HG02973 (cell line): ENCODE data around the gene RALGAPA2.

Experiments
- ATAC-seq: cut with Tn5 transposase; IDR thresholded peaks from one replicate; pipeline ENCODE4 v1.9.1; 2021; ENCODE audit warnings: moderate library complexity; ENCODE audit not compliant: unreplicated experiment

RALGAPA2 gene

DNA sequence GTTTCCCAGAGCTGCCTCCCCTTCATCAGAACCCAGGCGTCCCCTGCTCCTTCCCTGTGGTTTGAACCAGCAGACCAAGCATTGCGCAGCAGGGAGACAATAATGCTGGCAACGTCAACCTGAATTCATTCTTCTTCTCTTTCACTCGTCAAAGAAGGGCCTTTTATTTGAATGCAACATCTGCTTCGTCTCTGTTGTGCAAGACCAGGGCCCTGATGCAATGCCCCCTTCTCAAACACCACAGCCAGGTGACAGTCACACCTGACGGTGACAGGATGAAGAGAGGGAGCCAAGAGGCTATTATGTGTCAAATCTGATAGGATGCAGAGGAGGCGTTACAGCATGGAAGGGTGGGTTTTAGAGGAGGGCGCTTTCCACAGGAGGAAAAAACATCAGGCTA lies 336.6 kb downstream of the RALGAPA2 start:
- ATAC-seq: no peak

DNA sequence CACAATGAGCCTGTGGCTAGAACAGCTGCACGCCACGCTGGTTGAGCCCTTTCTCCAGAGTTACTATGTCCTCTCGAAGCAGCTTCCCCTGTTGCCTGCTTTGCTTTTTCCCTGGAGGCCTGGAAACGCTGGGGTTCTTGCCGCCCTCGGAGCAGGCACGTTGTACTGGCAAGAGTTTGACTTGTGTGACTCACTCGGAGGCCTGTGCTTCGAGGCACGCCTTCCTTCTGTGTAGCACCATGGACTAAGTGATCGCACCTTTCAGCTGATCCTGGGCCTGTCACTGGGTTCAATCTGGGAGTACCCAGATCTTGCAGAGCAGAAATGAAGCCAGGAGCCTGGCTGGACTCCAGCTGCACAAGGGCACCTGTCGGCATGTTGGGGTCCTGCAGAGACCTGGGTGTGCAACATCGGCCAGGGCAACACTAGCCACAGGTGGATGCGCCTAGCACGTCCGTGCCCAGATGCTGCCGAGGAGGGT lies 339.3 kb downstream of the RALGAPA2 start:
- no peak for ATAC-seq

DNA sequence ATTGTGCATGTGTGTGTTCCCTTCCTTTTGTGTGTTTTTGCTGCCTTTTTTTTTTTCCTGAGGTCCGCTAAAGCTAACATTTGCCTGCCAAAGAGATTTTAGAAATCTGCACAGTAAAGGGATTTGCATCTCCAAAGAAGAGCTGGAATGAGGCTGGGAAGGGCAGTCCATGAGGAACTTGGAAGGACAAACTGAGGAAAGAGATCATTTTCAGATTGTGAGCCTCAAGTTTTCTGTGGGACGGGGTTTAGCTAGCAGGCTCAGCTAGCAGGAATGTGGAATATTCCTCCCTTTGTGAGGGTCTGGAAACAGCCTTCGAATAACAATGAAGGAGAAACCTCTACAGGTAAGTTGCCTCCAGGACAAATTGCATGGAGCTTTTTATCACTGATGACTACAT lies 340.8 kb downstream of the RALGAPA2 start:
- no peak for ATAC-seq

DNA sequence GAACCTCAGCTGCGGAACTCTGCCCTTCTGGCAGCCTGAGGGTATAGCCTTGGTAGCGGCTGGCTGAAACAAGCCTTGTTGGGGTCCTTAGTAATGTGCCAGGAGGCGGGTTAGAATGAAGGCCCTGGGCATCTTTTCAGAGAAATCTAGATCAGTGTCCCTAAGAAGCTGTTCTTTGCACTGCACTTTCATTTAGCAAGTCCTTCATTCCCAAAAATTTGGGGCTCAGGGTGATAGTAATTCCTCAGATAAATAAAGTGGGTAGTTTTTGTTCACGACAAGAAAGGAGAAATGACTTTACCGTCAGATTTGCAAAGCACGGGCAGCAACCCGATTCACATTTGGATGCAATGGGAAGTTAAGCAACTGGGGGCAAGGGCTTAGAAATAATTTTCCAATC lies 341.4 kb downstream of the RALGAPA2 start:
- ATAC-seq: no peak

DNA sequence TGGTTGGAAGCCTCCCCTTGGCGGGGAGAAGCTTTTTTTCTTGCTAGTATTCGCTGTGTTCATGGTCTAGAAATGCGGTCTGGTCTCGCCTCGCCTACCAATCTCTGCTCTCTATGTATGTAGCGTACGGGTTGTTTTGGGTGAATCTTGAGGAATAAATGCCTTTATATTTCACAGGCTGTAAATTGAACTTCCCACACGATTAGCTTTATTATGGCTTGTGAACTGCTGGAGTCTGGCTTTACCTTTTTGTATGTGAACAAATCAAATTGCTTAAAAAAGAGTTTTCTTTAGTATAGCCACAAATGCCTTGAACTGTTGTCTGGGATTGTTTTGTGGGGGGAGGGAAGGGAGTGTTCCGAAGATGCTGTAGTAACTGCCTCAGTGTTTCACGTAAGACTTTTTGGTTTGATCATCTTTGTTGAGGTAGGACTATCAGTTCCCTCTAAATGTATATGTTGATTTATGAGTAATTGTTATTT lies 342.3 kb downstream of the RALGAPA2 start:
- no peak for ATAC-seq

GRCh38 chr20:20369250-20370093 lies 343.0 kb downstream of the RALGAPA2 start:
- ATAC-seq: no peak

- no peak for ATAC-seq
Measured at GRCh38 chr20:20368418-20369249, 343.8 kb downstream of the RALGAPA2 start.

DNA sequence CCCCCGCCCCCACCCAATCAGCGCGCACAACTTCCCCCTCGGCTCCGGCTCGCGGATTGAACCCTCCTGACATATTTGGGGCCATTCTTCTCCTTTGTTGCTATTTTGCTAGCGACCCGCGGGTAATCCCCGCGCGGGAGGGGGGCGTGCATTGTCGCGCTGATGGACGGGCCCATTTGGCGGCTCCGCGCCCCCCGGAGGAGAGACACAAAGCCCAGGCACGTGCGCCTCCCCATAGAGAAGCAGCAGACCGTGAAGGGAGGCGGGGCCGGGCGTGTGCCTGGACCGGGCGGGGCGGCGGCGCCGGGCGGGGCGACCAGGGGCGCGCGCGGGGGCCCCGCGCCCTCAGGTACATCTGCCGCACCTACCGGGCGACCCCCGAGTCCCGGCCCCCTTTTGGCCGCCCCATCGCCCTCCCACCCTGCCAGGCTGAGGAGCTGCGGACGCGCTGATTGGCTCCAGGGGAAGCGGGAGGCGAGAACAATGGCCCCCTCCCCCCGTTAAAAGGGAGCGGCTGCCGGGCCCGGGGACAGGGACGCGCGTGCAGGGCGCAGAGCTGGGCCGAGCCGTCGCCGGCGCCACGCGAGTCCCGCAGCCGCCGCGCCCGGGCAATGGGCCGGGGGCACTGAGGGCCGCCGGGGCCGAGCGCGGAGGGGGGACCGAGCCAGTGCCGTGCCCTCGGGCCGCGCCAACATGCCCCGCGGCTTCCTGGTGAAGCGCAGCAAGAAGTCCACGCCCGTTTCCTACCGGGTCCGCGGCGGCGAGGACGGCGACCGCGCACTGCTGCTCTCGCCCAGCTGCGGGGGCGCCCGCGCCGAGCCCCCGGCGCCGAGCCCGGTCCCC lies 344.6 kb downstream of the RALGAPA2 start, which contains the start of gene INSM1:
Gene INSM1, plus strand, starts transcription at position 530 of the 843 bp plus-strand sequence. Its CDS starts 164 bp downstream, at position 694.
- no peak for ATAC-seq

GRCh38 chr20:20366876-20367574 lies 345.4 kb downstream of the RALGAPA2 start:
- no peak for ATAC-seq

GRCh38 chr20:20366551-20366875 lies 345.9 kb downstream of the RALGAPA2 start:
- no peak for ATAC-seq

GRCh38 chr20:20365480-20366161 lies 346.8 kb downstream of the RALGAPA2 start:
- ATAC-seq: no peak

GRCh38 chr20:20364593-20365479 lies 347.6 kb downstream of the RALGAPA2 start:
- no peak for ATAC-seq

- no peak for ATAC-seq
Measured at GRCh38 chr20:20363799-20364592, 348.4 kb downstream of the RALGAPA2 start.

- ATAC-seq: no peak
Measured at GRCh38 chr20:20363434-20363798, 349.0 kb downstream of the RALGAPA2 start.

- ATAC-seq: no peak
Measured at GRCh38 chr20:20362774-20363433, 349.5 kb downstream of the RALGAPA2 start.

DNA sequence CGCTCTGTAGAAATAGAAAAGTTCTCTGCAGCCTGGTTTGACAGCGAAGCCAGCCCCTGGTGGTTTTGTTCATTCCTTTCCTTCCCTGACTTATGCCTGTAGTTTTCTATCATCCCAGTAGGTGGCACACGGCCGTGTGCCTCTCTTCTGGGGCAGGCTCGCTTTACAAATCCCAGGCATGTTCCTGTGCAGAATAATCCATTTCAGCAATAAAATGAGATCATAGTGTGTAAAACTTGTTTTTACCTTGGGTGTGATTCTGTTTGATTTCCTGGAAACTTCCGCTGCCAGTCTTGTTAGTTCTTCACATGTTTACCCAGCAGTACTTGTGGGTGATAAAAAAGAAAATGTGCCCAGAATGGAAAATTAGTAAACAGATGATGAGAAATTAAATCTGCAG lies 352.0 kb downstream of the RALGAPA2 start:
- no peak for ATAC-seq

DNA sequence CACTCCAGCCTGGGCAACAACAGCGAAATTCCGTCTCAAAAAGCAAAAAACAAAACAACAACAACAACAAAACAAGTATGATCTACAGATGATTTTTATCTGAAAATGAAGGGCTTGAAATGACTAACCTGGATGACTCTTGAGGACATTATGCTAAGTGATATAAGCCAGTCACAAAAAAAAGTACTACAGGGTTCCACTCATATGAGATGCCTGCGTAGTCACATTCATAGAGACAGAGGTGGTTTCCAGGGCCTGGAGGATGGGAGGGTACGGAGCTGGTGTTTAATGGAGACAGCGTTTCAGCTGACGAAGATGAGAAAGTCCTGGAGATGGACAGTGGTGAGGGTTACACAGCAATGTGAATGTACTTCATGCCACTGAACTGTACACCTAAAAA lies 352.8 kb downstream of the RALGAPA2 start:
- no peak for ATAC-seq
